C4-2B (cell line): ENCODE data around the gene PTPRT.

ENCODE experiments used
- ZFX ChIP-seq: fragments of 450-650 bp; IDR thresholded peaks from 2 replicates; pipeline ENCODE4 v1.6.1; 2017
- TF ChIP-seq, protein P1 (sequence below): fragments of 450-650 bp; conservative IDR thresholded peaks from 2 replicates; pipeline ENCODE4 v1.5.1; 2017; ENCODE audit warnings: mild to moderate bottlenecking

DNA sequence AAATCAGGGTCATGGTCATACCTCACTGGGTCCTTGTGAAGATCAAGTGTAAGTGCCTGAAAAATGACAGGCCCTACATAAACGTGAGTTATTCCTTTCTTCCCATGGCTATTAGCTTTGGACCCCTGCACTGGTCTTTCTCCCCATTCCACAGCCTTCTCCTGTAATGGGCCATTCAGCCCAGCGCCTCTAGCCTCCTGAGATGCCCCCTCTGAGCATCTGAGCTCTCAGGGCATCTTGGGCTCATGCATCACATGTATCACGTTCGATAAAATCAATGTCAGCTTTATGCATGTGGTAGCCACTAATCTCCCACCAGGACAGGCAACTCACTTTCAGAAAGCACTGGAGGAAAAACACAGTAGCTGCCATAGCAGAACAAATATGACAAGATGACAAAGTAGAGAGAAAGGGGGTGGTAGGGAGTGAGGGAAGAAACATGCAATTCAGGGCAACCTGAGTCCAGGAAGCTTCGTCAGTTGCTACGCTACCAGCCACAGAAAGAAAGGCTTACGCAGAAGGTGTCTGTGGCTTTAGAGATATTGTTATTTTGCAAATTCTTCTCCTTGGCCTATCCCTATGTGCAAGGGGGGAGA, 498.8 kb downstream of the PTPRT start:
- TF ChIP-seq, protein P1, sequence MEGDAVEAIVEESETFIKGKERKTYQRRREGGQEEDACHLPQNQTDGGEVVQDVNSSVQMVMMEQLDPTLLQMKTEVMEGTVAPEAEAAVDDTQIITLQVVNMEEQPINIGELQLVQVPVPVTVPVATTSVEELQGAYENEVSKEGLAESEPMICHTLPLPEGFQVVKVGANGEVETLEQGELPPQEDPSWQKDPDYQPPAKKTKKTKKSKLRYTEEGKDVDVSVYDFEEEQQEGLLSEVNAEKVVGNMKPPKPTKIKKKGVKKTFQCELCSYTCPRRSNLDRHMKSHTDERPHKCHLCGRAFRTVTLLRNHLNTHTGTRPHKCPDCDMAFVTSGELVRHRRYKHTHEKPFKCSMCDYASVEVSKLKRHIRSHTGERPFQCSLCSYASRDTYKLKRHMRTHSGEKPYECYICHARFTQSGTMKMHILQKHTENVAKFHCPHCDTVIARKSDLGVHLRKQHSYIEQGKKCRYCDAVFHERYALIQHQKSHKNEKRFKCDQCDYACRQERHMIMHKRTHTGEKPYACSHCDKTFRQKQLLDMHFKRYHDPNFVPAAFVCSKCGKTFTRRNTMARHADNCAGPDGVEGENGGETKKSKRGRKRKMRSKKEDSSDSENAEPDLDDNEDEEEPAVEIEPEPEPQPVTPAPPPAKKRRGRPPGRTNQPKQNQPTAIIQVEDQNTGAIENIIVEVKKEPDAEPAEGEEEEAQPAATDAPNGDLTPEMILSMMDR, result no peak
- TF ChIP-seq ZFX, result no peak
